A673 (cell line): Measurements from ENCODE around the gene RHOT1. TPM values are rescaled to one million over a fixed set of nuclear protein-coding genes. Genes with fewer than 3 reads are reported as not detected.

Source experiments
- BruUV-seq: library from RNA; stranded (reverse); fragments of 400-500 nt; replicated peaks from 2 replicates; lab custom pipeline; 2021; lab: Mats Ljungman, UMichigan
- CTCF ChIA-PET: fragments of 300-600 bp; sonication (Branson Sonifier 250); formaldehyde crosslinking; loops from one replicate; lab custom pipeline; 2022; ENCODE audit warnings: antibody characterized with exemption; lab: Charles Lee
- POLR2A ChIA-PET: fragments of 300-600 bp; sonication (Branson Sonifier 250); formaldehyde crosslinking; loops from one replicate; lab custom pipeline; 2022; ENCODE audit warnings: antibody characterized with exemption; ENCODE audit not compliant: low non-redundant PET; lab: Charles Lee
- DNase-seq: peaks from one replicate; pipeline ENCODE4 v3.0.0-alpha.2; 2015; ENCODE audit warnings: low spot score
- H3K27ac ChIP-seq: fragments of 200-600 bp; sonication (generic); 2 replicates; pipeline ENCODE4 v1.5.1; 2016; ENCODE audit warnings: mixed run types, low read depth, mild to moderate bottlenecking, mixed read lengths, antibody characterized with exemption, low read length; ENCODE audit not compliant: poor library complexity, severe bottlenecking
- H3K27me3 ChIP-seq: fragments of 200-600 bp; sonication (generic); replicated peaks from 2 replicates; pipeline ENCODE4 v1.6.1; 2017; ENCODE audit warnings: mixed run types, low read depth, mild to moderate bottlenecking, mixed read lengths, antibody characterized with exemption, low read length; ENCODE audit not compliant: insufficient read depth, poor library complexity
- H3K36me3 ChIP-seq: fragments of 200-600 bp; sonication (generic); 2 replicates; pipeline ENCODE4 v1.6.1; 2016; ENCODE audit warnings: mixed run types, mild to moderate bottlenecking, mixed read lengths, antibody characterized with exemption, low read length; ENCODE audit not compliant: insufficient read depth, poor library complexity, severe bottlenecking
- H3K4me1 ChIP-seq: fragments of 200-600 bp; sonication (generic); 2 replicates; pipeline ENCODE4 v1.6.1; 2017; ENCODE audit warnings: mixed run types, mild to moderate bottlenecking, mixed read lengths, antibody characterized with exemption, low read length; ENCODE audit not compliant: insufficient read depth, poor library complexity, severe bottlenecking
- H3K4me3 ChIP-seq: fragments of 200-600 bp; sonication (generic); 2 replicates; pipeline ENCODE4 v1.5.1; 2016; ENCODE audit warnings: low read depth, mixed run types, mild to moderate bottlenecking, mixed read lengths, low read length; ENCODE audit not compliant: poor library complexity, severe bottlenecking
- H3K9me3 ChIP-seq: fragments of 200-600 bp; sonication (generic); 2 replicates; pipeline ENCODE4 v1.6.1; 2016; ENCODE audit warnings: mixed run types, low read depth, mild to moderate bottlenecking, mixed read lengths, antibody characterized with exemption, low read length; ENCODE audit not compliant: poor library complexity, severe bottlenecking
- EZH2 ChIP-seq: fragments of 200-600 bp; sonication (generic); IDR thresholded peaks from 2 replicates; pipeline ENCODE4 v1.6.1; 2017; ENCODE audit warnings: borderline replicate concordance, low read depth, mild to moderate bottlenecking, mixed read lengths, antibody characterized with exemption, low read length; ENCODE audit not compliant: poor library complexity, severe bottlenecking
- intact Hi-C: fragments of 100-400 bp; cut with micrococcal nuclease; formaldehyde crosslinking; loops from one replicate; pipeline ENCODE4 v1.10.0; 2022; ENCODE audit not compliant: unreplicated experiment
- total RNA-seq: library from RNA; stranded (reverse); gene quantifications from 2 replicates; pipeline ENCODE4 v1.2.3, GENCODE V29; 2021
- TF ChIP-seq, protein P1 (sequence below): fragments of 300-800, 200-600 bp; sonication (generic); conservative IDR thresholded peaks from 2 replicates; pipeline ENCODE4 v1.5.1; 2017; ENCODE audit warnings: low read depth, mild to moderate bottlenecking, antibody characterized with exemption, low read length, moderate library complexity, mixed read lengths

Gene RHOT1
- total RNA-seq, 1 experiment from 2014 or later, result 18.0 TPM

DNA sequence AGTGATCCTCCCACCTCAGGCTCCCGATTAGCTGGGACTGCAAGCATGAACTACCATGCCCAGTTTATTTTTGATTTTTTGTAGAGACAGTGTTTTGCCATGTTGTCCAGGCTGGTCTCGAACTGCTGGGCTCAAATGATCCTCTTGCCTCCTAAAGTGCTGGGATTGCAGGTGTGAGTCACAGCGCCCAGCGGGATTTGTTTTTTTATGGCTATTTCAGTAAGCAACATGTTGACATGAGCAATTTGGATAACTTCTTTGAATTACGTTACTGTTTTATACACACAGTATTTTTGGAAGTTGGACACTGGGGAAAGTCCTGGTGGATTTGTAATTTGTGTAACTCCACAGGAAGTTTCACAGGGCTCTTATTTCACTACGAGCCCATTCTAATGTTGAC lies 18.5 kb upstream of the RHOT1 start:
- DNase-seq, result no peak
- no peak for TF ChIP-seq EZH2
- TF ChIP-seq, protein P1, sequence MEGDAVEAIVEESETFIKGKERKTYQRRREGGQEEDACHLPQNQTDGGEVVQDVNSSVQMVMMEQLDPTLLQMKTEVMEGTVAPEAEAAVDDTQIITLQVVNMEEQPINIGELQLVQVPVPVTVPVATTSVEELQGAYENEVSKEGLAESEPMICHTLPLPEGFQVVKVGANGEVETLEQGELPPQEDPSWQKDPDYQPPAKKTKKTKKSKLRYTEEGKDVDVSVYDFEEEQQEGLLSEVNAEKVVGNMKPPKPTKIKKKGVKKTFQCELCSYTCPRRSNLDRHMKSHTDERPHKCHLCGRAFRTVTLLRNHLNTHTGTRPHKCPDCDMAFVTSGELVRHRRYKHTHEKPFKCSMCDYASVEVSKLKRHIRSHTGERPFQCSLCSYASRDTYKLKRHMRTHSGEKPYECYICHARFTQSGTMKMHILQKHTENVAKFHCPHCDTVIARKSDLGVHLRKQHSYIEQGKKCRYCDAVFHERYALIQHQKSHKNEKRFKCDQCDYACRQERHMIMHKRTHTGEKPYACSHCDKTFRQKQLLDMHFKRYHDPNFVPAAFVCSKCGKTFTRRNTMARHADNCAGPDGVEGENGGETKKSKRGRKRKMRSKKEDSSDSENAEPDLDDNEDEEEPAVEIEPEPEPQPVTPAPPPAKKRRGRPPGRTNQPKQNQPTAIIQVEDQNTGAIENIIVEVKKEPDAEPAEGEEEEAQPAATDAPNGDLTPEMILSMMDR, result no peak
- Histone ChIP-seq H3K9me3 (no peaks in the 10 kb centered on the region), H3K27me3 (no peaks in the 10 kb centered on the region), H3K27ac (no peak overlapping the region), H3K4me3 (no peak overlapping the region), H3K36me3 (no peaks in the 10 kb centered on the region), H3K4me1 (no peaks in the 10 kb centered on the region)
- POLR2A ChIA-PET, result no interaction called here
- CTCF ChIA-PET, result no interaction called here
- BruUV-seq, result no TSS peak
- intact Hi-C loops, result no loop called here

DNA sequence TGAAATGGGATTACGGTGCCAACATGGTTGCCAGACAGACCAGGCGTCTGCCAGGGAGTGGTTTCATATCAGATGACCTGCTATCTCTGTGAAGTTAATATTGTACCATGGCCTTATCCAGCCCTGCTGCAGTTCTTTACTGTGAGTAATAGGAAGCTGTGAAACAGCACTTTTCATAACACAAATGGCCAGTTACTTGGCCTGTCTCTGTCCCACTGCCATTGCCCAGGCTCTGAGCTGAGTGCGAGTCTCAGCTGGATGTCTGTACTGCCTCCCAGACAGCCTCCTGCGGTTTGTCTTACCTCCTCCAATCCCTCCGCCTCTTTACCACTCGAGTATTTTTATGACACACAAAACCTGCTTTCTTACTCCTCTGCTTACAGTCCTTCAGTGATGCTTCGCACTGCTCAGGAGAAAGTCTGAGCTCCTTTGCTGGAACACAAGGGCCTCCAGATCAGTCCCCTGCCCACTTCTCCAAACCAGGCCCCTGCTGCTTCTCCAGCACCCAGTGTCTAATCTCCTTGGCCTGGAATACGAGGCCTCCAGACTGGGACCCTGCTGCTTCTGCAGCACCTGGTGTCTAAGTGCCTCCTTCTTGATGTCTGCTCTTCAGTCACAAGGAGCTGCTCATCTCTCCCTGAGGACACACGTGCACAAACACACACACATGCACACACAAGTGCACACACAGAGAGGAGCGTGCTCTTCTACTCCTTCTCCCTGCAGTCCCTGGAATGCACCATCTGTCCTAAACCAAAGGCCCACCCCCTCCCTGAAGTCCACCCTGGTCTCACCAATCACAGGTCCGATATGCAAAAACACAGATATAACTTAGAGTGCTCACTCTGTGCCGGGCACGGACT lies 17.1 kb upstream of the RHOT1 start:
- BruUV-seq, result no TSS peak
- CTCF ChIA-PET, result no interaction called here
- Histone ChIP-seq H3K27me3 (no peaks in the 10 kb centered on the region), H3K9me3 (no peaks in the 10 kb centered on the region), H3K4me3 (no peak overlapping the region), H3K4me1 (no peaks in the 10 kb centered on the region), H3K27ac (no peak overlapping the region), H3K36me3 (no peaks in the 10 kb centered on the region)
- POLR2A ChIA-PET, result no interaction called here
- no peak for DNase-seq
- intact Hi-C loops, result no loop called here
- TF ChIP-seq, protein P1, result no peak
- TF ChIP-seq EZH2, result no peak

DNA sequence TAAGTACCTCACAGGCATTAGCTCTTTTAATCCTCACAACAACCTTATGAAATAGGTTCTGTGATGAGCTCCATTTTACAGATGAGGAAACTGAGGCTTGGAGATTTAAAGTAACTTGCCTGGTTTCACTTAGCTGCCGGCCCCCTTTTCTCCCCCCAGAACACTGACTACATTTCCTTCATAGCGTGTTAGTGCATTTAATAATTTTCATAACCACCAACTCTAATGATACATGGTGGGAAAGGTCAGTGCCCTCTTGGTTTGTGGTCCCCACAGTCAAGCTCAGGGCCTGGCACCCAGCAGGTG lies 16.5 kb upstream of the RHOT1 start:
- H3K27me3 ChIP-seq, result no peaks in the 10 kb centered on the region
- TF ChIP-seq, protein P1, result no peak
- TF ChIP-seq EZH2, result no peak
- no peak for DNase-seq
- ChIA-PET POLR2A (no interaction called here), CTCF (no interaction called here)
- H3K27ac ChIP-seq, result no peak overlapping the region
- no peaks in the 10 kb centered on the region for H3K4me1 ChIP-seq
- no peaks in the 10 kb centered on the region for H3K9me3 ChIP-seq
- no peaks in the 10 kb centered on the region for H3K36me3 ChIP-seq
- H3K4me3 ChIP-seq, result no peak overlapping the region
- no TSS peak for BruUV-seq
- intact Hi-C loops, result no loop called here
